Measurements from ENCODE around the gene NOTUM.

NOTUM gene
- 0.12 to 0.48 reads per million in 2 experiments for total RNA-seq

DNA sequence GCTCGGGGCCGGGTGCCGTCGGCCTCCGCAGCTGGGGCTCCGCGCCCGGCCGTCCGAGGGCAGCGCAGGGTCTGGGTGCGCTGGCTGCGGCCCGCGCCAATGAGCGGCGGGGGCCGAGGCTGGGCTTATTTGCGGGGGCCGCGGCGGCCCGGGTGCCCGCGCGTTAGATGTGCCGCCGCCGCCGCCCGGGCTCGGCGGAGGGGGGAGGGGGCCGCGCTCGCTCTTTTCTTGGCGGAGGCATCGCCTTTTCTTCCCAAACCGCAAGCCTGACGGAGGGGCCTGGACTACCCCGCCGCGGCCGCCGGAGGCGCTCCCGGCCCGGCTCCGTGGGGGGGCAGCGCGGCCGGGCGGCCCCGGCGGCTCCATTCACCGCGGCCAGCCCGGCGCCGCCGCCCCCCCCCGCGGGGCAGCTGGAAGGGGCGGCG lies at the start of gene NOTUM:
NOTUM (minus strand) TSS at position 101 of the 425 bp plus-strand sequence. CDS start 278 bp downstream, outside the sequence.
- DNase-seq (ENCODE audit: low read depth), result no peak

DNA sequence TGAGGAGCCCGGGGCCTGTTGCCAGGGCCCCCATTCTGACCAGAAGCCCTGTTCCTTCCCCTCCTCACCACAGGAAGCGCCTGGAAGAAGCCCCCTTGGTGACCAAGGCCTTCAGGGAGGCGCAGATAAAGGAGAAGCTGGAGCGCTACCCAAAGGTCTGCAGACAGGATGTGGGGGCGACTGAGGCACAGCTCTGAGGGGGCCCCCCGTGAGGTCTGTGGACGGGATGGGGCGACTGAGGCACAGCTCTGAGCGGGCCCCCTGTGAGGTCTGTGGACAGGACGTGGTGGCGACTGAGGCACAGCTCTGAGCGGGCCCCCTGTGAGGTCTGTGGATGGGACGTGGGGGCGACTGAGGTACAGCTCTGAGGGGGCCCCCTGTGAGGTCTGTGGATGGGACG lies 48.4 kb upstream of the NOTUM start:
- DNase-seq (ENCODE audit: low read depth), result no peak

DNA sequence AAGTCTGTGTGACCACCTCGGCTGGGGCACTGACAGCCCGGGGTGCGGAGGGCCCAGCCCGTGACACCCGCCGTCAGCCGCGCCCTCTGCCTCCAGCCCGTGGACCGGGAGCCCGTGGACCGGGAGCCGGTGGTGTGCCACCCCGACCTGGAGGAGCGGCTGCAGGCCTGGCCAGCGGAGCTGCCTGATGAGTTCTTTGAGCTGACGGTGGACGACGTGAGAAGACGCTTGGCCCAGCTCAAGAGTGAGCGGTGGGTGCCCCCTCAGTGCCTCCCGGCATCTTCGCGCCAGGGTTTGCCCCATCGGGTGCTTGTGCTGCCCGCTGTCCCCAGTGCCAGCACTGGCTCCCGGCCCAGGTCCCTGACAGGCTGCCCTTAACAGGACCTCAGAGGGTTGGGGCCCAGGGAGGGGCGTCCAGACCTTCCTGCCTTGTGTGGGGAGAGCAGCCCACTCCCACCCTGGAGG lies 48.0 kb upstream of the NOTUM start:
- no peak for DNase-seq (ENCODE audit: low read depth)

GRCh38 chr17:82008258-82008940 lies 47.4 kb upstream of the NOTUM start:
- no peak for DNase-seq (ENCODE audit: low read depth)

GRCh38 chr17:82007495-82008257 lies 46.7 kb upstream of the NOTUM start:
- DNase-seq (ENCODE audit: low read depth), result no peak

DNA sequence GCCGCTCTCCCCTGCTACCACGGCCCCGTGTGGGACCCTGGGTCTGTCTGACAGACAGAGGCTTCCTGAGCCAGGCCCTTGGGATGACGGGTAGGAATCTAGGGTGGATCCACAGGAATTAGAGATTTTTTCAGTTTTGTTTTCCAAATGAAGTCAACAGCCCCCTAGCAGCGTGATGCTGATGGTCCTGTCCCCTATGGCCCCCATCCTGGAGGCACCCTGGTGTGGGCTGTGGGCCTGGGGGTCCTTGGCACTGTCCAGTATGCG lies 46.2 kb upstream of the NOTUM start:
- no peak for DNase-seq (ENCODE audit: low read depth)

DNA sequence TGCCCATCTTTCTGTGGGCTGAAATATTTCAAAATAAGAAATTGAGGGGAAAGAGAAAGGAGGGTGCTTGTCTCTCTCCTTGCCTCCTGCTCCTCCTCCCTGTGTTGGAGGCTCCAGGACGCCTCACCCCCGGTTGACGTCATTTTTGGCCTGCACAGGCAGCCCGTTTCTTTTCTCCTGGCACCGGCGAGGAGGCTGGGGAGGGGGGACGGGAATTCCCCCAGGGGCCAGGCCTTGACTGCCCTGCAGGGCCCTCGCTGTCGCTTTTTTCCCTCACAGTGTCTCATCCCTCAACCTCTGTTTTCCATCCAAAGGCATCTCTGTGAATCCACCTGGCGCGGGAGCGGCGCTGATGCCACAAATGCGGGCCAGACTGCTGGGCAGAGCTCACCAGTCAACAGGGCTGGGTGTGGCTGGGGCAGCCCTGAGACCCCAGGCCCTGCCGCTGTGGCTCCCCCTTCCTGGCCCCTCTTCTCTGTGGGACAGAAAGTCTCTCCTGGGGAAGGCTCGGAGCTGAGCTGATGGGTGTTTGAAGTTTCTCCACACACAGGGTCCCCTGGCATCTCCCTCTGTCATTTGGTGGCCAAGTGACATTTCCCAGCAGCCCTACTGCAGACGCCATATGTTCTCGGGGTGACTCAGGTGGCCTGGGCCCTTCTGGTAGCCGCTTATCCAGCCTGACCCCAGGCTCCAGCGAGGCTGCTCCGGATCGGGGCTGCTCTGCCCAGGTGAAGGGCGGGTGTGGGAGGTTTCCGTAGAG lies 45.7 kb upstream of the NOTUM start:
- no peak for DNase-seq (ENCODE audit: low read depth)

GRCh38 chr17:82005701-82006348 lies 44.8 kb upstream of the NOTUM start:
- DNase-seq (ENCODE audit: low read depth), result no peak

- no peak for DNase-seq (ENCODE audit: low read depth)
Measured at GRCh38 chr17:82004517-82005455, 43.8 kb upstream of the NOTUM start.

DNA sequence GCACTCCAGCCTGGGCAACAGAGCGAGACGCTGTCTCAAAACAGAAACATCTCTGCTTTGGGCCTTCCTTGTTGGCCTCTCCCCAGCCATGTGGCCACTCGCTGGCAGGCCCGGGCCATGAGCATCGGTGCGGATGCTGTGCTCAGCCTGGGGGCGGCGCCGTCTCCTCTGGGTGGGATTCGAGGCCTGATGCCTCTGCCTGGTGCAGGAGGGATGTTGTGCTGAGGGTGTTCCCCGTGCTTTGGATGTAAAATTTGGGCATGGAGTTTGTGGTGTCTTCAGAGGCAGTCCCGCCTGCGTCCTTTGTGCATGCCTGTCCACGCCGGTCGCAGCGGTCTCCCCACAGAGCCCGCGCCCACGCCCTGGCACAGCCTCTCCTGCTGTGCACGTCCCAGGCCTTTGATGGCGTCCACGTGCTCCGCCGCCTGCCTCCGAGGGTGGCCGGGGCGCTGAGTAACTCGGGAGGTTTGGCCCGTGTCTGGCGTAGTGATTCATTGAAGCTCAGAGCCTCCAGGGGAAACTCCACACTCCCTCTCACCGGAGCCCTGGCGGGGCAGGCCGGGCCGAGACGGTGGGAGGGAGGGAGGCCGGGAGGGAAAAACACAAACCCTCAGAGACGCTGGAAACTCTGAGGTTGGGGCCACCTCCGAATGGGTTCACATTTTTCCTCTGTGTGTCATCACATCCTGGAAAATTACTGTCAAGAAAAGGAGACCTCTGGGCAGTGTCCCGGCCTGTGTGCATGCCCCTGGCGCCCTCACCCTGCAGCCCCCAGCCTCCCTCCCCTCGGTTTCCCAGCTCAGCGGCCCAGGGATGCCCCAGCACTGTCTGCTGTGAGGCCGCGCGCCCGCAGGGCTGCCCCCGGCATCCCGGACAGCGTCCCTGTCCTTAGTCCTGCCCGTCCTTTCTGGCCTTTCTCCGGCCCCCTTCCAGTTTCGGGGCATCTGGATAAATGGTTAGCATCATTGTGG lies 42.7 kb upstream of the NOTUM start:
- no peak for DNase-seq (ENCODE audit: low read depth)

GRCh38 chr17:82001571-82002056 lies 40.6 kb upstream of the NOTUM start:
- DNase-seq (ENCODE audit: low read depth), result no peak

DNA sequence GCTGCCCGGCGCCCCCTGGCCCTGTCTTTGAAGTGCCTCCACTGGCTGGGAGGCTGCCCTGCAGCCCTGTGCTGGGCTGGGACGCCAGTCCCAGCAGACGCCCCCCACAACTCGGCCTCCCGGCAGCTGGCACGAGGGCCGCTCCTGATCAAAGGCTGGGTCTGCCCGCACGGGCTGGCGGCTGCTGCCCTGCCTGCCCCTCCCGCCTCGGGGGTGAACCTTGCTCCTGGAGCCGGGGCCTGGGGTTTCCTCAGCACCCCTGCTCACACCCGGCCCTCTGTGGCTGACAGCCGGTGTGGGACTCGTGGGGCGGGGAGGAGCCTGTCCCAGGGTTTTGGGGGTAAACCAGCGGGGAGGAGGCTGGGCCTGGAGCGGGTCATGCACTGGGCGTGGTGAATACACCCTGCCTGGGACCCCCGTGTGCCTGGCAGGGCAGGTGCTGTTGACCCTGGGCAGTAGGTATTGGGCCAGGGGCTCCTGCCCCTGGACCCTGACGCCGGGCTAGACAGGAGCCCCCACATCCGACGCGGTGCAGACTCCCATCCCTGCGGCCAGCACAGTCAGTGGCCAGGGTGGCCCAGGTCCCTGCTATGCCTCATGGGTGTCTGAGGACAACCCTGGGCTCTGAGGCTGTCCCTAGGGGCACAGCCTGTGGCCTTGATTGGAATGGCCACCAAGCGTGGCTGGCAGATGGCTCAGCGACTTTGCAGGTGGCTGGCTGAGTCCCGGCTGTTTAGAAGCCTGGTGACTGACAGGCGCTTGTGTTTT lies 40.0 kb upstream of the NOTUM start:
- DNase-seq (ENCODE audit: low read depth), result no peak

DNA sequence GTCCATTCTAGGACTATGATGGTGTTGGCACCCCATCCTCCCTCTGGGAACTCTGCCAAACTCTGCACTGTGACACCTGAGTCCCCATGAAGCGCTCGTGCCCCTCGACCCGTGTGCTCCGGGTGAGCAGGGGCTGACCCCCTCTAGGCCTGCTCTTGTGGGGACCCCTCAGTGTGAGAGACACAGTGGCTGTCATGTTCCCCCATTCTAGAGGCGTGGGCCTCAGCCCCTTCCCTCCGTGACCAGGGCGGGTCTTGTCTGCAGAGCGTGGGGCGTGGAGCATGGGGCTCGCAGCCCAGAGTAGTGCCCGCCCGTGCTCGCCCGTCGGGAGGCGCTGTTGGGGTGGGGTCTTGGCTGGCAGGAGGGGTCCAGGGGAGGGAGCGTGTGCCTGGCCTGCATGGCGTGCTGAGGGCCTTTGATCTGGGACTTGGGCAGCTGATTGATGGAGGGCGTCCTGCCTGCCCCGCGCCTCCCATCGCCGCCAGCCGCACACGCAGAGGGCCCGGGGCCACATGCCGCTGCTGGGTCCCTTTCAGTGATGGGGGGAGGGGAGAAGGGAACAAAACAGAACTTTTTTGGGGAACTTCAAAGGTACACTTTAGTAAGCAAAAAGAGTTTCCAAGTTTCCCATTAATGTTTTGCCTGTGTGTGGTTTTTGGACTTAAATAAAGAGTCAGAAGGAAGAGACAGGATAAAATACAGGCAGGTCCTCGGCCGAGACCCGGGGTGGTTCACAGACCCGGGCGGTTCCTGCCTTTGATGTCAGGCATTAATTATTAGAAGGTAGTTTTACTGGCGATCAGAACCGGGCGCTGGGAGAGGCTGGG lies 39.2 kb upstream of the NOTUM start:
- DNase-seq (ENCODE audit: low read depth), result no peak

GRCh38 chr17:81999587-81999975 lies 38.6 kb upstream of the NOTUM start:
- no peak for DNase-seq (ENCODE audit: low read depth)

- DNase-seq (ENCODE audit: low read depth), result no peak
Measured at GRCh38 chr17:81998691-81999438, 37.9 kb upstream of the NOTUM start.

- no peak for DNase-seq (ENCODE audit: low read depth)
Measured at GRCh38 chr17:81998212-81998611, 37.2 kb upstream of the NOTUM start.

GRCh38 chr17:81996757-81997441 lies 35.9 kb upstream of the NOTUM start:
- no peak for DNase-seq (ENCODE audit: low read depth)

Measured in T follicular helper cell (primary cell).